HepG2 (cell line): ENCODE data around the gene TASP1. TPM values are rescaled to one million over a fixed set of nuclear protein-coding genes. Genes with fewer than 3 reads are reported as not detected.

ENCODE experiments used
- ARNT ChIP-seq: fragments of 450-650 bp; IDR thresholded peaks from 2 replicates; pipeline ENCODE4 v1.6.1; 2017
- ASH2L ChIP-seq: fragments of 300-600, 200-600 bp; sonication (generic); IDR thresholded peaks from 2 replicates; pipeline ENCODE4 v1.7.0; 2017; ENCODE audit warnings: low read depth, mild to moderate bottlenecking, moderate library complexity, mixed read lengths, low read length; ENCODE audit not compliant: insufficient read length
- ATF3 ChIP-seq: sonication (generic); formaldehyde crosslinking; IDR thresholded peaks from 2 replicates; pipeline ENCODE4 v1.4.0; 2020; ENCODE audit warnings: missing genetic modification reagents
- DMAP1 ChIP-seq: IDR thresholded peaks from 2 replicates; pipeline ENCODE4 v1.6.1; 2016
- FOXJ3 ChIP-seq: sonication (generic); formaldehyde crosslinking; IDR thresholded peaks from 2 replicates; pipeline ENCODE4 v1.4.0; 2020; ENCODE audit warnings: missing genetic modification reagents, mild to moderate bottlenecking, borderline replicate concordance
- HMGXB4 ChIP-seq, 2 experiments: sonication (generic) in 1 of 2; formaldehyde crosslinking in 1 of 2; IDR thresholded peaks; 2 replicates each; pipeline versions ENCODE4 v1.4.0 to v1.6.1; 2018 to 2020; ENCODE audit warnings: missing genetic modification reagents in 2 of 2, borderline replicate concordance in 1 of 2, low read depth in 1 of 2, mild to moderate bottlenecking in 1 of 2, missing biosample characterization in 1 of 2
- MAFF ChIP-seq: IDR thresholded peaks from 2 replicates; pipeline ENCODE4 v1.6.1; 2011; ENCODE audit warnings: low read depth, low read length, improper control_type of control experiment
- MEIS1 ChIP-seq: sonication (generic); formaldehyde crosslinking; IDR thresholded peaks from 2 replicates; pipeline ENCODE4 v1.9.0; 2021; ENCODE audit warnings: mild to moderate bottlenecking, missing genetic modification reagents, moderate library complexity, borderline replicate concordance
- MIER2 ChIP-seq: IDR thresholded peaks from 2 replicates; pipeline ENCODE4 v1.6.1; 2016; ENCODE audit warnings: missing biosample characterization, missing genetic modification reagents
- MYC ChIP-seq: sonication (generic); formaldehyde crosslinking; IDR thresholded peaks from 2 replicates; pipeline ENCODE4 v1.9.0; 2021; ENCODE audit warnings: missing genetic modification reagents, borderline replicate concordance
- RFXANK ChIP-seq: IDR thresholded peaks from 2 replicates; pipeline ENCODE4 v1.6.1; 2016
- SATB2 ChIP-seq: sonication (generic); formaldehyde crosslinking; IDR thresholded peaks from 2 replicates; pipeline ENCODE4 v1.5.0; 2020; ENCODE audit warnings: missing genetic modification reagents
- SP140L ChIP-seq: sonication (generic); formaldehyde crosslinking; IDR thresholded peaks from 2 replicates; pipeline ENCODE4 v1.4.0; 2020; ENCODE audit warnings: missing genetic modification reagents, borderline replicate concordance
- SYNCRIP ChIP-seq: fragments of 200-400 bp; formaldehyde crosslinking; IDR thresholded peaks from 2 replicates; pipeline ENCODE4 v1.6.1; 2018; ENCODE audit warnings: mild to moderate bottlenecking, low read depth, low read length; ENCODE audit not compliant: insufficient read depth
- TAF1 ChIP-seq: sonication (generic); formaldehyde crosslinking; IDR thresholded peaks from 2 replicates; pipeline ENCODE4 v1.4.0; 2020; ENCODE audit warnings: missing genetic modification reagents
- YY1 ChIP-seq: IDR thresholded peaks from 2 replicates; pipeline ENCODE4 v1.6.1; 2011; ENCODE audit warnings: low read length, low read depth, moderate library complexity, mild to moderate bottlenecking; ENCODE audit not compliant: insufficient read depth, insufficient replicate concordance
- ZBTB42 ChIP-seq: sonication (generic); formaldehyde crosslinking; IDR thresholded peaks from 2 replicates; pipeline ENCODE4 v1.5.0; 2020; ENCODE audit warnings: mild to moderate bottlenecking, missing genetic modification reagents
- ZNF260 ChIP-seq: sonication (generic); formaldehyde crosslinking; IDR thresholded peaks from 2 replicates; pipeline ENCODE4 v1.4.0; 2020; ENCODE audit warnings: missing genetic modification reagents, low read depth, mild to moderate bottlenecking, borderline replicate concordance
- ZNF431 ChIP-seq: sonication (generic); formaldehyde crosslinking; IDR thresholded peaks from 2 replicates; pipeline ENCODE4 v1.9.0; 2022; ENCODE audit warnings: missing genetic modification reagents, low read depth, mild to moderate bottlenecking, borderline replicate concordance
- ZNF558 ChIP-seq: sonication (generic); formaldehyde crosslinking; IDR thresholded peaks from 2 replicates; pipeline ENCODE4 v1.9.0; 2022; ENCODE audit warnings: mild to moderate bottlenecking, missing genetic modification reagents, borderline replicate concordance
- ZNF720 ChIP-seq: sonication (generic); formaldehyde crosslinking; IDR thresholded peaks from 2 replicates; pipeline ENCODE4 v1.4.0; 2020; ENCODE audit warnings: missing genetic modification reagents
- ZNF747 ChIP-seq: sonication (generic); formaldehyde crosslinking; IDR thresholded peaks from 2 replicates; pipeline ENCODE4 v1.8.1; 2023; ENCODE audit warnings: missing genetic modification reagents, mild to moderate bottlenecking, borderline replicate concordance
- ZNF891 ChIP-seq: sonication (generic); formaldehyde crosslinking; IDR thresholded peaks from 2 replicates; pipeline ENCODE4 v1.5.0; 2020; ENCODE audit warnings: mild to moderate bottlenecking, missing genetic modification reagents
- ZSCAN12 ChIP-seq: sonication (generic); formaldehyde crosslinking; IDR thresholded peaks from 2 replicates; pipeline ENCODE4 v1.9.0; 2021; ENCODE audit warnings: mild to moderate bottlenecking, missing genetic modification reagents
- ZSCAN9 ChIP-seq: IDR thresholded peaks from 2 replicates; pipeline ENCODE4 v1.6.1; 2016; ENCODE audit warnings: borderline replicate concordance
- polyA plus RNA-seq, 8 experiments: library from polyadenylated mRNA; depleted of rRNA in 3 of 8; stranded (reverse) in 7 of 8; unstranded in 1 of 8; fragments of >200 nt; fragmentation: Illumina TruSeq in 4 of 8; extraction: Trizol in 4 of 8; gene quantifications; 2 replicates each; pipeline versions ENCODE4 v1.2.1 to v1.2.3, GENCODE V29; 2011 to 2016; ENCODE audit warnings: low read depth in 4 of 8, missing spikeins in 1 of 8, mixed read lengths in 1 of 8; ENCODE audit not compliant: insufficient read depth in 1 of 8
- total RNA-seq, 5 experiments: library from RNA; depleted of rRNA; stranded (reverse); fragments of >200 nt; fragmentation: Illumina TruSeq; extraction: Trizol; gene quantifications; 2 replicates each; pipeline ENCODE4 v1.2.3, GENCODE V29; 2016; ENCODE audit warnings: low read depth in 1 of 5
- TF ChIP-seq, protein P1 (sequence below): sonication (generic); formaldehyde crosslinking; IDR thresholded peaks from 2 replicates; pipeline ENCODE4 v1.5.0; 2020; ENCODE audit warnings: missing genetic modification reagents
- TF ChIP-seq, protein P2 (sequence below): IDR thresholded peaks from 2 replicates; pipeline ENCODE4 v1.6.1; 2016

Gene TASP1
- total and polyA plus RNA-seq, 2 of the 13 experiments (the other 11 are each of a cell fraction or from before 2014, with no cell fraction given) = 10.0 to 25.2 TPM

DNA sequence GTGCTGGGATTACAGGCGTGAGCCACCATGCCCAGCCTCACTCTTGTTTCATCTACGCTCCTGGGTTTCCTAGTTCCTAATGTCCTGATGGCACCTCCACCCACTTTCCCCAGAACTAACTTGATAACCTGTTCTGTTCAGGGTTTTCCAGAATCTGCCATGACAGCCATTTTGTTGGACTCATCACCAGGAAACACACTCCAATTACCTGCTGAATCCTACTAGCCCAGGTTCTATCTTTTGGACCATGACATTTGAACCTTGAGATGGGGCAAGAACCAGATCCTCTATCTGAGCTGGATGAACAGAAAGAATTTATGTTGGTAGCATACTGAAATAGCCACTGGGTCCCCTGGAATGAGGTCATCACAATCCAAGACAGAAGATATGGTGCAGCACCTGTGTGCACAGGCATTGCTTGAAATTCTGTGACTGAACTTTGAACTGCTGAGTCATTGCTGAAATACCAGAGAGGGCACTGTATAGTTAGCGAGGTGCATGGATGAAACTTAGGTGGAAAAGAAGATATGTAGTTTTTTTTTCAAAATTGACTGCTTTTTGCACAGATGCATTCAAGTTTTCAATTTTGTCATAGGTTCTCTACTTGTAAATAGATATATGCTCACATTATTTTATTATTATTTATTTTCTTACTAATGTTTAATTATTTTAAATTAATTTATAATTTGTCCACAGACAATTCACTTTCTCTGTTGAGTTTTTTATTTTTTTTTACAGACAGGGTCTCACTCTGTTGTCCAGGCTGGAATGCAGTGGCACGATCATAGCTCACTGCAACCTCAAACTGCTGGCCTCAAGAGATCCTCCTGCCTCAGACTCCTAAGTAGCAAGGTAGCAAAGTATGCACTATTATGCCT is 42.8 kb upstream of the TASP1 start (continued):
- TF ChIP-seq HMGXB4 (CRISPR knock-in tag; IDR thresholded peaks at IDR 0.05; ENCODE audit: borderline replicate concordance in 1 of 2, low read depth in 1 of 2) (no peak), ZNF260 (CRISPR knock-in tag) (no peak), ZSCAN12 (CRISPR knock-in tag) (no peak), FOXJ3 (0 out of 2 replicates have a peak, but pooled peaks have one; percentile 16), MYC (CRISPR knock-in tag) (no peak), ZNF720 (CRISPR knock-in tag) (no peak), ZSCAN9 (CRISPR knock-in tag) (peak; percentile 79; the same call in 1 of the 2 replicates), ZNF747 (CRISPR knock-in tag) (no peak), MIER2 (CRISPR knock-in tag) (no peak; the same call in 1 of the 2 replicates), TAF1 (no peak), SATB2 (CRISPR knock-in tag) (no peak), ZNF431 (CRISPR knock-in tag) (0 out of 2 replicates have a peak, but pooled peaks have one; percentile 47), ARNT (no peak), SYNCRIP (no peak), DMAP1 (peak; percentile 60; the same call in 1 of the 2 replicates), MAFF (peak; percentile 95), ZNF891 (CRISPR knock-in tag) (no peak; the same call in 1 of the 2 replicates), ASH2L (peak; percentile 60), ZNF558 (CRISPR knock-in tag) (peak; percentile 70; the same call in 1 of the 2 replicates), ATF3 (CRISPR knock-in tag) (peak; percentile 99), YY1 (peak; percentile 69), MEIS1 (CRISPR knock-in tag) (no peak), RFXANK (no peak), ZBTB42 (CRISPR knock-in tag) (no peak), SP140L (no peak)
- TF ChIP-seq, protein P1, sequence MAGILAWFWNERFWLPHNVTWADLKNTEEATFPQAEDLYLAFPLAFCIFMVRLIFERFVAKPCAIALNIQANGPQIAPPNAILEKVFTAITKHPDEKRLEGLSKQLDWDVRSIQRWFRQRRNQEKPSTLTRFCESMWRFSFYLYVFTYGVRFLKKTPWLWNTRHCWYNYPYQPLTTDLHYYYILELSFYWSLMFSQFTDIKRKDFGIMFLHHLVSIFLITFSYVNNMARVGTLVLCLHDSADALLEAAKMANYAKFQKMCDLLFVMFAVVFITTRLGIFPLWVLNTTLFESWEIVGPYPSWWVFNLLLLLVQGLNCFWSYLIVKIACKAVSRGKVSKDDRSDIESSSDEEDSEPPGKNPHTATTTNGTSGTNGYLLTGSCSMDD (CRISPR knock-in tag) = no peak
- TF ChIP-seq, protein P2, sequence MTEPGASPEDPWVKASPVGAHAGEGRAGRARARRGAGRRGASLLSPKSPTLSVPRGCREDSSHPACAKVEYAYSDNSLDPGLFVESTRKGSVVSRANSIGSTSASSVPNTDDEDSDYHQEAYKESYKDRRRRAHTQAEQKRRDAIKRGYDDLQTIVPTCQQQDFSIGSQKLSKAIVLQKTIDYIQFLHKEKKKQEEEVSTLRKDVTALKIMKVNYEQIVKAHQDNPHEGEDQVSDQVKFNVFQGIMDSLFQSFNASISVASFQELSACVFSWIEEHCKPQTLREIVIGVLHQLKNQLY = peak; percentile 62; the same call in 1 of the 2 replicates
